ENCODE results near the gene TMEM59L. TPM values are rescaled to one million over a fixed set of nuclear protein-coding genes. Genes with fewer than 3 reads are reported as not detected.
A peak's percentile ranks its signal among the peaks of the same experiment; 100 is the strongest.

The TMEM59L gene
- total and polyA plus RNA-seq, 3 donors from 2014 or later: 4.3 to 7.0 (median 4.5) TPM

- DNase-seq: no peak
- H3K4me1 ChIP-seq: peaks cover 6% of the 10 kb centered on the region
- TF ChIP-seq CTCF (IDR thresholded peaks at IDR 0.05) (no peak), POLR2A (IDR thresholded peaks at IDR 0.05) (no peak)
- no peak overlapping the region for H3K4me3 ChIP-seq
- H3K27me3 ChIP-seq: no peaks in the 10 kb centered on the region
- WGBS, 2 donors: 78 to 94% methylated on average over 5 to 8 of the region's 8 CpGs
- no peaks in the 10 kb centered on the region for H3K9me3 ChIP-seq
- no peaks in the 10 kb centered on the region for H3K36me3 ChIP-seq (ENCODE audit: low read depth, missing control alignments)
- no peak overlapping the region for H3K27ac ChIP-seq
- intact Hi-C loops (cut with DNase I; ENCODE audit: low total_unique reads): no loop called here
These were observed 20.7 kb downstream of the TMEM59L start for GRCh38 chr19:18633321-18633720.

GRCh38 chr19:18634612-18635297 lies 22.1 kb downstream of the TMEM59L start:
- intact Hi-C loops (cut with DNase I; ENCODE audit: low total_unique reads): no loop called here
- Histone ChIP-seq H3K4me3 (no peak overlapping the region), H3K4me1 (peaks cover 6% of the 10 kb centered on the region), H3K27me3 (no peaks in the 10 kb centered on the region), H3K27ac (no peak overlapping the region), H3K9me3 (no peaks in the 10 kb centered on the region), H3K36me3 (ENCODE audit: low read depth, missing control alignments) (no peaks in the 10 kb centered on the region)
- WGBS, 2 donors: 55 to 57% methylated on average over 12 of the region's 12 CpGs
- no peak for DNase-seq
- TF ChIP-seq POLR2A (IDR thresholded peaks at IDR 0.05) (no peak), CTCF (IDR thresholded peaks at IDR 0.05) (no peak)

GRCh38 chr19:18635831-18636182 lies 23.1 kb downstream of the TMEM59L start:
- no peak for DNase-seq
- 18 to 20% methylated on average over 6 of the region's 6 CpGs for WGBS, 2 donors
- TF ChIP-seq CTCF (IDR thresholded peaks at IDR 0.05) (no peak), POLR2A (IDR thresholded peaks at IDR 0.05) (no peak)
- H3K4me3 ChIP-seq: peak overlapping the region; percentile 74 to 75
- no peak overlapping the region for H3K27ac ChIP-seq
- peaks cover 6% of the 10 kb centered on the region for H3K4me1 ChIP-seq
- H3K36me3 ChIP-seq (ENCODE audit: low read depth, missing control alignments): no peaks in the 10 kb centered on the region
- H3K9me3 ChIP-seq: no peaks in the 10 kb centered on the region
- intact Hi-C loops (cut with DNase I; ENCODE audit: low total_unique reads): no loop called here
- no peaks in the 10 kb centered on the region for H3K27me3 ChIP-seq

GRCh38 chr19:18636183-18636968 lies 23.7 kb downstream of the TMEM59L start:
- H3K4me3 ChIP-seq: peak overlapping the region; percentile 74 to 75
- WGBS, 2 donors: 2 to 4% methylated on average over 41 to 44 of the region's 44 CpGs
- DNase-seq: peak; percentile 98
- no peaks in the 10 kb centered on the region for H3K9me3 ChIP-seq
- intact Hi-C loops (cut with DNase I; ENCODE audit: low total_unique reads): no loop called here
- H3K27ac ChIP-seq: peak overlapping the region in 1 of 2 donors; percentile 82
- H3K27me3 ChIP-seq: no peaks in the 10 kb centered on the region
- H3K4me1 ChIP-seq: peaks cover 6% of the 10 kb centered on the region
- no peaks in the 10 kb centered on the region for H3K36me3 ChIP-seq (ENCODE audit: low read depth, missing control alignments)
- TF ChIP-seq CTCF (IDR thresholded peaks at IDR 0.05): no peak
- TF ChIP-seq POLR2A (IDR thresholded peaks at IDR 0.05): no peak
